Astrocyte (in vitro differentiated cells and primary cell): ENCODE data around the gene FHAD1. TPM values are rescaled to one million over a fixed set of nuclear protein-coding genes. Genes with fewer than 3 reads are reported as not detected.

Source experiments
- DNase-seq: peaks from one replicate; pipeline ENCODE4 v3.0.0-alpha.2; 2010; ENCODE audit warnings: low read depth
- FAIRE-seq: peaks from 2 replicates; lab custom pipeline; 2011; peaks lifted over from hg19 to GRCh38; lab: Jason Lieb, UNC
- H2AFZ ChIP-seq: 2 replicates; pipeline ENCODE4 v1.6.0; 2012; ENCODE audit warnings: low read depth, low read length, inconsistent platforms
- H3K27ac ChIP-seq: 2 replicates; pipeline ENCODE4 v1.5.1; 2011; ENCODE audit warnings: low read depth, low read length, inconsistent platforms
- H3K27me3 ChIP-seq: 2 replicates; pipeline ENCODE4 v1.6.0; 2011; ENCODE audit warnings: low read length, inconsistent platforms; ENCODE audit not compliant: insufficient read depth
- H3K36me3 ChIP-seq: 2 replicates; pipeline ENCODE4 v1.5.1; 2011; ENCODE audit warnings: low read length, inconsistent platforms; ENCODE audit not compliant: insufficient read depth
- H3K4me1 ChIP-seq: 2 replicates; pipeline ENCODE4 v1.5.1; 2011; ENCODE audit warnings: low read length, inconsistent platforms; ENCODE audit not compliant: insufficient read depth
- H3K4me2 ChIP-seq: 2 replicates; pipeline ENCODE4 v1.6.0; 2012; ENCODE audit warnings: low read length, inconsistent platforms
- H3K4me3 ChIP-seq: 2 replicates; pipeline ENCODE4 v1.5.1; 2011; ENCODE audit warnings: low read depth, mild to moderate bottlenecking, low read length, inconsistent platforms; ENCODE audit not compliant: insufficient read depth
- H3K79me2 ChIP-seq: 2 replicates; pipeline ENCODE4 v1.6.0; 2012; ENCODE audit warnings: mild to moderate bottlenecking, low read length, inconsistent platforms; ENCODE audit not compliant: insufficient read depth
- H3K9ac ChIP-seq: 2 replicates; pipeline ENCODE4 v1.6.0; 2012; ENCODE audit warnings: mild to moderate bottlenecking, low read length, inconsistent platforms
- H3K9me3 ChIP-seq: 2 replicates; pipeline ENCODE4 v1.5.1; 2012; ENCODE audit warnings: low read depth, mild to moderate bottlenecking, low read length, inconsistent platforms; ENCODE audit not compliant: insufficient read depth
- H4K20me1 ChIP-seq: 2 replicates; pipeline ENCODE4 v1.6.0; 2012; ENCODE audit warnings: low read length, inconsistent platforms; ENCODE audit not compliant: insufficient read depth
- H3K27ac Mint-ChIP-seq: one replicate; pipeline ENCODE4 v1.8.0; 2021; ENCODE audit warnings: mild to moderate bottlenecking, mixed read lengths; ENCODE audit not compliant: unreplicated experiment
- H3K27me3 Mint-ChIP-seq: one replicate; pipeline ENCODE4 v1.8.0; 2021; ENCODE audit warnings: low read depth, mixed read lengths; ENCODE audit not compliant: unreplicated experiment
- H3K36me3 Mint-ChIP-seq: one replicate; pipeline ENCODE4 v1.8.0; 2021; ENCODE audit warnings: low read depth, mixed read lengths; ENCODE audit not compliant: unreplicated experiment
- H3K4me1 Mint-ChIP-seq: one replicate; pipeline ENCODE4 v1.8.0; 2021; ENCODE audit warnings: low read depth, mixed read lengths; ENCODE audit not compliant: unreplicated experiment
- H3K4me3 Mint-ChIP-seq: one replicate; pipeline ENCODE4 v1.8.0; 2021; ENCODE audit warnings: mild to moderate bottlenecking, moderate library complexity, mixed read lengths; ENCODE audit not compliant: unreplicated experiment
- H3K9me3 Mint-ChIP-seq: one replicate; pipeline ENCODE4 v1.8.0; 2021; ENCODE audit warnings: mild to moderate bottlenecking, mixed read lengths; ENCODE audit not compliant: unreplicated experiment
- CTCF ChIP-seq: IDR thresholded peaks from 2 replicates; pipeline ENCODE4 v1.5.1; 2011; ENCODE audit warnings: low read depth, mild to moderate bottlenecking, inconsistent platforms, low read length, moderate library complexity; ENCODE audit not compliant: insufficient read depth
- EZH2 ChIP-seq: IDR thresholded peaks from 2 replicates; pipeline ENCODE4 v1.6.1; 2012; ENCODE audit warnings: mild to moderate bottlenecking, low read length, inconsistent platforms; ENCODE audit not compliant: insufficient read depth
- total RNA-seq: library from RNA; stranded (reverse); gene quantifications from 2 replicates; pipeline ENCODE4 v1.2.1, GENCODE V29; 2021

FHAD1 gene
- total RNA-seq, 1 donor from 2014 or later: 0.25 TPM

GRCh38 chr1:15261155-15262002, 14.4 kb downstream of the FHAD1 start:
- Mint-ChIP-seq H3K4me3 (no peak overlapping the region), H3K27me3 (peaks cover 7% of the 10 kb centered on the region), H3K36me3 (peaks cover 3% of the 10 kb centered on the region), H3K9me3 (peaks cover 4% of the 10 kb centered on the region), H3K27ac (peak overlapping the region; percentile 26), H3K4me1 (peaks cover 3% of the 10 kb centered on the region)
- peaks cover 2% of the 10 kb centered on the region for H3K9me3 ChIP-seq
- H3K4me3 ChIP-seq: no peak overlapping the region
- H3K4me2 ChIP-seq: peak overlapping the region; percentile 13
- H3K4me1 ChIP-seq: peaks cover 10% of the 10 kb centered on the region
- no peaks in the 10 kb centered on the region for H3K27me3 ChIP-seq
- no peaks in the 10 kb centered on the region for H3K79me2 ChIP-seq
- H3K36me3 ChIP-seq: no peaks in the 10 kb centered on the region
- H4K20me1 ChIP-seq: no peaks in the 10 kb centered on the region
- H3K9ac ChIP-seq: no peak overlapping the region
- no peak for DNase-seq
- no peak overlapping the region for H3K27ac ChIP-seq
- H2AFZ ChIP-seq: peak overlapping the region; percentile 69
- TF ChIP-seq EZH2 (no peak), CTCF (no peak)
- no peak for FAIRE-seq

- Mint-ChIP-seq H3K27ac (peak overlapping the region; percentile 26), H3K4me3 (no peak overlapping the region), H3K9me3 (peaks cover 6% of the 10 kb centered on the region), H3K36me3 (peaks cover 3% of the 10 kb centered on the region), H3K27me3 (peaks cover 4% of the 10 kb centered on the region), H3K4me1 (peaks cover 3% of the 10 kb centered on the region)
- no peak for DNase-seq
- Histone ChIP-seq H3K4me3 (no peak overlapping the region), H3K9ac (no peak overlapping the region), H3K4me2 (no peak overlapping the region), H3K9me3 (peaks cover 2% of the 10 kb centered on the region), H3K27ac (no peak overlapping the region), H2AFZ (no peak overlapping the region), H3K27me3 (peaks cover 2% of the 10 kb centered on the region), H4K20me1 (no peaks in the 10 kb centered on the region), H3K4me1 (peaks cover 10% of the 10 kb centered on the region), H3K79me2 (no peaks in the 10 kb centered on the region), H3K36me3 (no peaks in the 10 kb centered on the region)
- no peak for TF ChIP-seq EZH2
- TF ChIP-seq CTCF: no peak
- FAIRE-seq: no peak
Measured at GRCh38 chr1:15262003-15262377, 15.0 kb downstream of the FHAD1 start.

DNA sequence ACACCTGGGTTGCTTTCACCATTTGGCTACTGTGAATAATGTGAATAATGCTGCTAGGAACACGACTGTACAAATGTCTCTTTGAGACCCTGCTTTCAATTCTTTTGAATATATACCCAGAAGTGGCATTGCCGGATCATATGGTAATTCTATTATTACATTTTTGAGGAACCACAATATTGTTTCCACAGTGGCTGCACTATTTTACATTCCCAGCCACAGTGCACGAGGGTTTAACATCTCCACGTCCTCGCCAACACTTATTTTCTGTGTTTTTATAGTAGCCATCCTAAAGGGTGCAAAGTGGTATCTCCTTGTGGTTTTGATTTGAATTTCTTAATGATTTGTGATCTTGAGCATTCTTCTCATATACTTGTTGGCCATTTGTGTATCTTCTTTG, 15.7 kb downstream of the FHAD1 start:
- Mint-ChIP-seq H3K27ac (no peak overlapping the region), H3K4me3 (no peak overlapping the region), H3K4me1 (peaks cover 3% of the 10 kb centered on the region), H3K9me3 (peaks cover 6% of the 10 kb centered on the region), H3K36me3 (peaks cover 3% of the 10 kb centered on the region), H3K27me3 (peaks cover 3% of the 10 kb centered on the region)
- Histone ChIP-seq H3K4me2 (no peak overlapping the region), H3K4me1 (peaks cover 10% of the 10 kb centered on the region), H3K9ac (no peak overlapping the region), H3K9me3 (peaks cover 2% of the 10 kb centered on the region), H3K79me2 (no peaks in the 10 kb centered on the region), H3K27me3 (peaks cover 2% of the 10 kb centered on the region), H2AFZ (no peak overlapping the region), H3K36me3 (no peaks in the 10 kb centered on the region), H4K20me1 (no peaks in the 10 kb centered on the region), H3K4me3 (no peak overlapping the region), H3K27ac (no peak overlapping the region)
- TF ChIP-seq CTCF (no peak), EZH2 (no peak)
- FAIRE-seq (no peak), DNase-seq (no peak)
